HepG2 (cell line): Measurements from ENCODE around the gene CSNK1G3.

Experiments used
- HMGXB4 ChIP-seq, 2 experiments: sonication (generic) in 1 of 2; formaldehyde crosslinking in 1 of 2; IDR thresholded peaks; 2 replicates each; pipeline versions ENCODE4 v1.4.0 to v1.6.1; 2018 to 2020; ENCODE audit warnings: missing genetic modification reagents in 2 of 2, borderline replicate concordance in 1 of 2, low read depth in 1 of 2, mild to moderate bottlenecking in 1 of 2, missing biosample characterization in 1 of 2
- RBM39 ChIP-seq: fragments of 200-400 bp; formaldehyde crosslinking; IDR thresholded peaks from one replicate; pipeline ENCODE4 v1.6.1; 2018; ENCODE audit warnings: antibody characterized with exemption, mild to moderate bottlenecking, low read depth, low read length; ENCODE audit not compliant: poor library complexity, severe bottlenecking
- TBX3 ChIP-seq: fragments of 450-650 bp; IDR thresholded peaks from 2 replicates; pipeline ENCODE4 v1.6.1; 2017; ENCODE audit warnings: antibody characterized with exemption, mild to moderate bottlenecking, inconsistent platforms, borderline replicate concordance
- ZNF850 ChIP-seq: sonication (generic); formaldehyde crosslinking; conservative IDR thresholded peaks from 2 replicates; pipeline ENCODE4 v1.9.0; 2021; ENCODE audit warnings: mild to moderate bottlenecking, missing genetic modification reagents
- TF ChIP-seq, protein P1 (sequence below): IDR thresholded peaks from 2 replicates; pipeline ENCODE4 v1.6.1; 2016; ENCODE audit warnings: missing compliant biosample characterization, missing genetic modification reagents, borderline replicate concordance
- TF ChIP-seq, protein P2 (sequence below): sonication (generic); formaldehyde crosslinking; IDR thresholded peaks from 2 replicates; pipeline ENCODE4 v1.5.0; 2020; ENCODE audit warnings: mild to moderate bottlenecking, missing genetic modification reagents, moderate library complexity

- TF ChIP-seq, protein P1, sequence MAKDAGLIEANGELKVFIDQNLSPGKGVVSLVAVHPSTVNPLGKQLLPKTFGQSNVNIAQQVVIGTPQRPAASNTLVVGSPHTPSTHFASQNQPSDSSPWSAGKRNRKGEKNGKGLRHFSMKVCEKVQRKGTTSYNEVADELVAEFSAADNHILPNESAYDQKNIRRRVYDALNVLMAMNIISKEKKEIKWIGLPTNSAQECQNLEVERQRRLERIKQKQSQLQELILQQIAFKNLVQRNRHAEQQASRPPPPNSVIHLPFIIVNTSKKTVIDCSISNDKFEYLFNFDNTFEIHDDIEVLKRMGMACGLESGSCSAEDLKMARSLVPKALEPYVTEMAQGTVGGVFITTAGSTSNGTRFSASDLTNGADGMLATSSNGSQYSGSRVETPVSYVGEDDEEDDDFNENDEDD (CRISPR knock-in tag), result no peak
- TF ChIP-seq, protein P2, sequence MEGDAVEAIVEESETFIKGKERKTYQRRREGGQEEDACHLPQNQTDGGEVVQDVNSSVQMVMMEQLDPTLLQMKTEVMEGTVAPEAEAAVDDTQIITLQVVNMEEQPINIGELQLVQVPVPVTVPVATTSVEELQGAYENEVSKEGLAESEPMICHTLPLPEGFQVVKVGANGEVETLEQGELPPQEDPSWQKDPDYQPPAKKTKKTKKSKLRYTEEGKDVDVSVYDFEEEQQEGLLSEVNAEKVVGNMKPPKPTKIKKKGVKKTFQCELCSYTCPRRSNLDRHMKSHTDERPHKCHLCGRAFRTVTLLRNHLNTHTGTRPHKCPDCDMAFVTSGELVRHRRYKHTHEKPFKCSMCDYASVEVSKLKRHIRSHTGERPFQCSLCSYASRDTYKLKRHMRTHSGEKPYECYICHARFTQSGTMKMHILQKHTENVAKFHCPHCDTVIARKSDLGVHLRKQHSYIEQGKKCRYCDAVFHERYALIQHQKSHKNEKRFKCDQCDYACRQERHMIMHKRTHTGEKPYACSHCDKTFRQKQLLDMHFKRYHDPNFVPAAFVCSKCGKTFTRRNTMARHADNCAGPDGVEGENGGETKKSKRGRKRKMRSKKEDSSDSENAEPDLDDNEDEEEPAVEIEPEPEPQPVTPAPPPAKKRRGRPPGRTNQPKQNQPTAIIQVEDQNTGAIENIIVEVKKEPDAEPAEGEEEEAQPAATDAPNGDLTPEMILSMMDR (CRISPR knock-in tag), result no peak
- TF ChIP-seq RBM39 (no peak), ZNF850 (CRISPR knock-in tag) (no peak), HMGXB4 (CRISPR knock-in tag; IDR thresholded peaks at IDR 0.05; ENCODE audit: borderline replicate concordance in 1 of 2, low read depth in 1 of 2) (no peak), TBX3 (no peak)
These were observed 9.9 kb upstream of the CSNK1G3 start for GRCh38 chr5:123502120-123502519.
